HepG2 (cell line): ENCODE data around the gene S1PR3. TPM values are rescaled to one million over a fixed set of nuclear protein-coding genes. Genes with fewer than 3 reads are reported as not detected.

Source experiments
- ATAC-seq: fragments of 200-7000 bp; cut with Tn5 transposase; 3 replicates; pipeline ENCODE4 v1.9.1; 2020; ENCODE audit warnings: mild to moderate bottlenecking, moderate library complexity
- BruUV-seq: library from RNA; stranded (reverse); fragments of 400-500 nt; replicated peaks from 2 replicates; lab custom pipeline; 2021; lab: Mats Ljungman, UMichigan
- CTCF ChIA-PET: fragments of 300-600 bp; formaldehyde crosslinking; extraction: SDS; loops from one replicate; lab custom pipeline; 2021; ENCODE audit warnings: low total read pairs, inconsistent platforms, low intra/inter-chr PET ratio; lab: Yijun Ruan, JAX
- POLR2A ChIA-PET: fragments of 350-600 bp; sonication (Branson Sonifier 250); formaldehyde crosslinking; loops from one replicate; lab custom pipeline; 2020; ENCODE audit warnings: antibody characterized with exemption, inconsistent platforms; lab: Yijun Ruan, JAX
- DNase-seq: peaks from one replicate; pipeline ENCODE4 v3.0.0-alpha.2; 2015; ENCODE audit warnings: low spot score
- FAIRE-seq: peaks from 3 replicates; lab custom pipeline; 2011; peaks lifted over from hg19 to GRCh38; lab: Jason Lieb, UNC
- H2AFZ ChIP-seq: one replicate; pipeline ENCODE4 v1.6.1; 2011; ENCODE audit warnings: low read length, inconsistent platforms
- H3K27ac ChIP-seq: fragments of 300-600 bp; 3 replicates; pipeline ENCODE4 v1.8.0; 2011; ENCODE audit warnings: mixed run types, mild to moderate bottlenecking, mixed read lengths, low read length, inconsistent platforms; ENCODE audit not compliant: insufficient read depth; ENCODE audit errors: extremely low read length
- H3K27me3 ChIP-seq, 2 experiments: fragments of 200-600 bp in 1 of 2; 2 replicates in 1 of 2; 3 replicates in 1 of 2; pipeline versions ENCODE4 v1.6.0 to v1.8.0; 2011; ENCODE audit warnings: low read length in 2 of 2, mild to moderate bottlenecking in 2 of 2, moderate library complexity in 2 of 2, inconsistent platforms in 1 of 2; ENCODE audit not compliant: insufficient read depth in 2 of 2, control insufficient read depth in 1 of 2
- H3K36me3 ChIP-seq, 2 experiments: fragments of 200-600 bp in 1 of 2; replicated peaks in 1 of 2; 2 replicates in 1 of 2; 3 replicates in 1 of 2; pipeline versions ENCODE4 v1.5.1 to v1.8.0; 2011; ENCODE audit warnings: low read length in 2 of 2, inconsistent platforms in 1 of 2; ENCODE audit not compliant: insufficient read depth in 2 of 2, control insufficient read depth in 1 of 2
- H3K4me1 ChIP-seq: 2 replicates; pipeline ENCODE4 v1.5.1; 2012; ENCODE audit warnings: low read length, inconsistent platforms; ENCODE audit not compliant: insufficient read depth
- H3K4me2 ChIP-seq: 2 replicates; pipeline ENCODE4 v1.6.0; 2011; ENCODE audit warnings: low read depth, low read length, inconsistent platforms
- H3K4me3 ChIP-seq, 3 experiments: fragments of 200-600 bp in 1 of 3; sonication (generic), shearing (Covaris generic) in 1 of 3; replicated peaks in 1 of 3; 2 replicates each; pipeline ENCODE4 v1.5.1; 2011 to 2016; ENCODE audit warnings: low read length in 3 of 3, inconsistent platforms in 2 of 3, low read depth in 2 of 3, mild to moderate bottlenecking in 2 of 3, control low read depth in 1 of 3, mixed read lengths in 1 of 3; ENCODE audit not compliant: insufficient read depth in 1 of 3
- H3K79me2 ChIP-seq: one replicate; pipeline ENCODE4 v1.6.1; 2011; ENCODE audit warnings: low read length, inconsistent platforms; ENCODE audit not compliant: insufficient read depth
- H3K9ac ChIP-seq: 2 replicates; pipeline ENCODE4 v1.6.0; 2011; ENCODE audit warnings: mild to moderate bottlenecking, low read depth, low read length, inconsistent platforms; ENCODE audit not compliant: insufficient read depth
- H3K9me3 ChIP-seq: 2 replicates; pipeline ENCODE4 v1.5.1; 2012; ENCODE audit warnings: mild to moderate bottlenecking, low read length
- H4K20me1 ChIP-seq: 2 replicates; pipeline ENCODE4 v1.6.0; 2011; ENCODE audit warnings: inconsistent platforms, mild to moderate bottlenecking, low read length, moderate library complexity; ENCODE audit not compliant: insufficient read depth
- ADNP ChIP-seq: sonication (generic); formaldehyde crosslinking; IDR thresholded peaks from 2 replicates; pipeline ENCODE4 v1.4.0; 2020; ENCODE audit warnings: missing genetic modification reagents
- AKAP8 ChIP-seq: sonication (generic); formaldehyde crosslinking; IDR thresholded peaks from 2 replicates; pipeline ENCODE4 v1.5.1; 2020; ENCODE audit warnings: mild to moderate bottlenecking, missing genetic modification reagents
- CEBPB ChIP-seq: IDR thresholded peaks from 2 replicates; pipeline ENCODE4 v1.6.1; 2011; ENCODE audit warnings: low read depth, low read length, improper control_type of control experiment, borderline replicate concordance
- ESRRA ChIP-seq: sonication (generic); formaldehyde crosslinking; IDR thresholded peaks from 2 replicates; pipeline ENCODE4 v1.5.1; 2020; ENCODE audit warnings: mild to moderate bottlenecking, low read depth, missing genetic modification reagents
- HMG20A ChIP-seq: IDR thresholded peaks from 2 replicates; pipeline ENCODE4 v1.6.1; 2016; ENCODE audit warnings: borderline replicate concordance
- JARID2 ChIP-seq: sonication (generic); formaldehyde crosslinking; IDR thresholded peaks from 2 replicates; pipeline ENCODE4 v1.8.1; 2023; ENCODE audit warnings: missing genetic modification reagents, inconsistent platforms; ENCODE audit not compliant: insufficient replicate concordance
- KLF12 ChIP-seq: sonication (generic); formaldehyde crosslinking; IDR thresholded peaks from 2 replicates; pipeline ENCODE4 v1.4.0; 2020; ENCODE audit warnings: missing genetic modification reagents, borderline replicate concordance
- MAFK ChIP-seq, 2 experiments: IDR thresholded peaks in 1 of 2; conservative IDR thresholded peaks in 1 of 2; 2 replicates each; pipeline ENCODE4 v1.6.1; 2011; ENCODE audit warnings: improper control_type of control experiment in 2 of 2, low read length in 2 of 2
- NAIF1 ChIP-seq: sonication (generic); formaldehyde crosslinking; IDR thresholded peaks from 2 replicates; pipeline ENCODE4 v1.5.0; 2020; ENCODE audit warnings: mild to moderate bottlenecking, missing genetic modification reagents, borderline replicate concordance
- PHF8 ChIP-seq: sonication (generic); formaldehyde crosslinking; IDR thresholded peaks from 2 replicates; pipeline ENCODE4 v1.5.0; 2020; ENCODE audit warnings: missing genetic modification reagents
- RFXANK ChIP-seq: IDR thresholded peaks from 2 replicates; pipeline ENCODE4 v1.6.1; 2016
- SCMH1 ChIP-seq: sonication (generic); formaldehyde crosslinking; IDR thresholded peaks from 2 replicates; pipeline ENCODE4 v1.9.0; 2021; ENCODE audit warnings: missing genetic modification reagents, mild to moderate bottlenecking, borderline replicate concordance
- ZBTB3 ChIP-seq: sonication (generic); formaldehyde crosslinking; IDR thresholded peaks from 2 replicates; pipeline ENCODE4 v1.4.0; 2020; ENCODE audit warnings: low read depth, mild to moderate bottlenecking, moderate library complexity, missing genetic modification reagents, borderline replicate concordance
- ZNF253 ChIP-seq: sonication (generic); formaldehyde crosslinking; IDR thresholded peaks from 2 replicates; pipeline ENCODE4 v1.8.0; 2022; ENCODE audit warnings: mild to moderate bottlenecking, missing genetic modification reagents, borderline replicate concordance
- ZNF33A ChIP-seq: sonication (generic); formaldehyde crosslinking; IDR thresholded peaks from 2 replicates; pipeline ENCODE4 v1.5.1; 2020; ENCODE audit warnings: missing genetic modification reagents, mild to moderate bottlenecking, moderate library complexity, borderline replicate concordance
- ZSCAN29 ChIP-seq: sonication (generic); formaldehyde crosslinking; conservative IDR thresholded peaks from 2 replicates; pipeline ENCODE4 v1.4.0; 2020; ENCODE audit warnings: mild to moderate bottlenecking, missing genetic modification reagents
- ZSCAN31 ChIP-seq: sonication (generic); formaldehyde crosslinking; IDR thresholded peaks from 2 replicates; pipeline ENCODE4 v1.5.0; 2020; ENCODE audit warnings: low read depth, mild to moderate bottlenecking, missing genetic modification reagents
- WGBS: methylation state at CpG from one replicate; pipeline ENCODE4 v1.1.6; 2017; ENCODE audit warnings: low lambda C conversion rate; 5-methylcytosine and 5-hydroxymethylcytosine counted together
- in situ Hi-C: cut with HindIII; loops from 2 replicates; pipeline ENCODE4 v1.10.0; 2017; ENCODE audit warnings: low pct_unique_long_range_greater_than_20kb; ENCODE audit not compliant: extremely low pct_ligation_motif_present
- intact Hi-C: fragments of 100-400 bp; cut with micrococcal nuclease; formaldehyde crosslinking; loops from one replicate; pipeline ENCODE4 v1.10.0; 2022; ENCODE audit not compliant: unreplicated experiment
- polyA plus RNA-seq, 8 experiments: library from polyadenylated mRNA; depleted of rRNA in 3 of 8; stranded (reverse) in 7 of 8; unstranded in 1 of 8; fragments of >200 nt; fragmentation: Illumina TruSeq in 4 of 8; extraction: Trizol in 4 of 8; gene quantifications; 2 replicates each; pipeline versions ENCODE4 v1.2.1 to v1.2.3, GENCODE V29; 2011 to 2016; ENCODE audit warnings: low read depth in 4 of 8, missing spikeins in 1 of 8, mixed read lengths in 1 of 8; ENCODE audit not compliant: insufficient read depth in 1 of 8
- total RNA-seq, 5 experiments: library from RNA; depleted of rRNA; stranded (reverse); fragments of >200 nt; fragmentation: Illumina TruSeq; extraction: Trizol; gene quantifications; 2 replicates each; pipeline ENCODE4 v1.2.3, GENCODE V29; 2016; ENCODE audit warnings: low read depth in 1 of 5
- TF ChIP-seq, protein P1 (sequence below): sonication (generic); formaldehyde crosslinking; IDR thresholded peaks from 2 replicates; pipeline ENCODE4 v1.5.0; 2020; ENCODE audit warnings: missing genetic modification reagents
- TF ChIP-seq, protein P2 (sequence below): sonication (generic); formaldehyde crosslinking; IDR thresholded peaks from 2 replicates; pipeline ENCODE4 v1.4.0; 2020; ENCODE audit warnings: mild to moderate bottlenecking, missing genetic modification reagents
- TF ChIP-seq, protein P3 (sequence below): sonication (generic); formaldehyde crosslinking; IDR thresholded peaks from 2 replicates; pipeline ENCODE4 v1.4.0; 2020; ENCODE audit warnings: missing genetic modification reagents

S1PR3 gene
- total and polyA plus RNA-seq, 2 of the 13 experiments (the other 11 are each of a cell fraction or from before 2014, with no cell fraction given): 0.02 TPM; not detected in 1

DNA sequence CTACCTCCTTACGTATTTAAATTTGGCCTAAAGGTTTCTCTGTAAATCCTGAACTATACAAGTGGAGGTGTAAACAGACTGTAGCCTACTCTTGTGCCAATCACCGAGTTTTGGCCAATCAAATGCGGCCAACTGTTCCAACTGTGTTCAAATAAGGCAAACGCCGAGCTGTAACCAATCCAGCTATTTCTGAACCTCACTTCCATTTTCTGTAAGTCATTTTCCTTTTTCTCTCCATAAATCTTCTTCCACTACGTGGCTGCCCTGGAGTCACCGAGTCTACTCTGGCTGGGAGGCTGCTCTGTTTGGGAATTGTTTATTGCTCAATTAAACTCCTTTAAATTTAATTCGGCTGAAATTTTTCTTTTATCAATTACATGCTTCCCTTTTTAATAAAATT is 58.4 kb downstream of the S1PR3 start (continued):
- TF ChIP-seq MAFK (conservative IDR thresholded peaks at IDR 0.05 in 1 of 2, IDR thresholded peaks at IDR 0.05 in 1 of 2; ENCODE audit: low read length in 2 of 2): no peak
- no peak for TF ChIP-seq AKAP8 (CRISPR knock-in tag)
- no peak for TF ChIP-seq ZSCAN29
- no peak for TF ChIP-seq NAIF1 (CRISPR knock-in tag)
- no peak for TF ChIP-seq JARID2
- no peak for TF ChIP-seq ZNF253
- no peak for TF ChIP-seq HMG20A (CRISPR knock-in tag)
- TF ChIP-seq ZSCAN31 (CRISPR knock-in tag): no peak
- TF ChIP-seq ZBTB3 (CRISPR knock-in tag): no peak
- no peak for TF ChIP-seq RFXANK (CRISPR knock-in tag)
- no peak for TF ChIP-seq CEBPB
- TF ChIP-seq ZNF33A (CRISPR knock-in tag): no peak
- TF ChIP-seq, protein P1, sequence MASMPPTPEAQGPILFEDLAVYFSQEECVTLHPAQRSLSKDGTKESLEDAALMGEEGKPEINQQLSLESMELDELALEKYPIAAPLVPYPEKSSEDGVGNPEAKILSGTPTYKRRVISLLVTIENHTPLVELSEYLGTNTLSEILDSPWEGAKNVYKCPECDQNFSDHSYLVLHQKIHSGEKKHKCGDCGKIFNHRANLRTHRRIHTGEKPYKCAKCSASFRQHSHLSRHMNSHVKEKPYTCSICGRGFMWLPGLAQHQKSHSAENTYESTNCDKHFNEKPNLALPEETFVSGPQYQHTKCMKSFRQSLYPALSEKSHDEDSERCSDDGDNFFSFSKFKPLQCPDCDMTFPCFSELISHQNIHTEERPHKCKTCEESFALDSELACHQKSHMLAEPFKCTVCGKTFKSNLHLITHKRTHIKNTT (CRISPR knock-in tag): no peak
- no peak for TF ChIP-seq PHF8 (CRISPR knock-in tag)

DNA sequence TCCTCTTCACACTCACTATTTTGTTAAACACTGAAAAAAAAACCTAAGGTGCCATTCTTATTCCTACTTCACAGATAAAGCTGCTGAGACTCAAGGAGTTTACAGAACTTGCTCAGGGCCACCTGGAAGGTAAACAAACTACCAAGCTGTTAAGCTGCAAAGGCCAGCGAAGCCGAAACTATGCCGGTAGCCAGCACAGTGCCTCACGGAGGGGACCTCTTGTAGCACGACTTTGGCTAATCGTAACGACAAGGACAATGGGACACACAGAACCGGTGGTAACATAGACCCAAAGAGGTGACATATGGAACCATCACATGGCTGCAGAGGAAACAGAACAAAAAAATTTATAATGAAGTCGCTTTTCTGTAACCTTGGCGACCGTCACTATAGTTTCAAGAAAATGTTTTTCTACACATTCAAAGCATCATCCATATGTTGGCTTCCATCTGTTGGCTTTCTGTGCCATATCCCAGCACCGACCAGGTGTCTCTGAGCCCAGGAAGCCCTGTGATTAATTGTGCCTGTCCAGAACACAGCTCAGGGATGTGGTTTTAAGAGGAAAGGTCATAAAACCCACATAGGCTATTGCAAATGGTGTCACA is 60.3 kb downstream of the S1PR3 start:
- no peaks in the 10 kb centered on the region for H3K9me3 ChIP-seq
- no peak overlapping the region for H2AFZ ChIP-seq
- whole genome bisulfite sequencing: 49% methylated on average over 12 of the region's 12 CpGs
- no peaks in the 10 kb centered on the region for H3K36me3 ChIP-seq
- FAIRE-seq (no peak), ATAC-seq (no peak), DNase-seq (no peak)
- no peak overlapping the region for H3K9ac ChIP-seq
- no TSS peak for BruUV-seq
- ChIA-PET CTCF (no interaction called here), POLR2A (no interaction called here)
- in situ Hi-C loops (no loop called here), intact Hi-C loops (no loop called here)
- no peak overlapping the region for H3K27ac ChIP-seq
- no peaks in the 10 kb centered on the region for H3K27me3 ChIP-seq
- no peaks in the 10 kb centered on the region for H4K20me1 ChIP-seq
- H3K4me3 ChIP-seq: no peak overlapping the region
- no peak overlapping the region for H3K4me2 ChIP-seq
- H3K4me1 ChIP-seq: no peaks in the 10 kb centered on the region
- no peaks in the 10 kb centered on the region for H3K79me2 ChIP-seq
- TF ChIP-seq SCMH1: no peak
- TF ChIP-seq, protein P2, sequence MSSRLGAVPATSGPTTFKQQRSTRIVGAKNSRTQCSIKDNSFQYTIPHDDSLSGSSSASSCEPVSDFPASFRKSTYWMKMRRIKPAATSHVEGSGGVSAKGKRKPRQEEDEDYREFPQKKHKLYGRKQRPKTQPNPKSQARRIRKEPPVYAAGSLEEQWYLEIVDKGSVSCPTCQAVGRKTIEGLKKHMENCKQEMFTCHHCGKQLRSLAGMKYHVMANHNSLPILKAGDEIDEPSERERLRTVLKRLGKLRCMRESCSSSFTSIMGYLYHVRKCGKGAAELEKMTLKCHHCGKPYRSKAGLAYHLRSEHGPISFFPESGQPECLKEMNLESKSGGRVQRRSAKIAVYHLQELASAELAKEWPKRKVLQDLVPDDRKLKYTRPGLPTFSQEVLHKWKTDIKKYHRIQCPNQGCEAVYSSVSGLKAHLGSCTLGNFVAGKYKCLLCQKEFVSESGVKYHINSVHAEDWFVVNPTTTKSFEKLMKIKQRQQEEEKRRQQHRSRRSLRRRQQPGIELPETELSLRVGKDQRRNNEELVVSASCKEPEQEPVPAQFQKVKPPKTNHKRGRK: no peak
- no peak for TF ChIP-seq KLF12
- no peak for TF ChIP-seq ESRRA (CRISPR knock-in tag)
- no peak for TF ChIP-seq ADNP (CRISPR knock-in tag)
- TF ChIP-seq, protein P3, sequence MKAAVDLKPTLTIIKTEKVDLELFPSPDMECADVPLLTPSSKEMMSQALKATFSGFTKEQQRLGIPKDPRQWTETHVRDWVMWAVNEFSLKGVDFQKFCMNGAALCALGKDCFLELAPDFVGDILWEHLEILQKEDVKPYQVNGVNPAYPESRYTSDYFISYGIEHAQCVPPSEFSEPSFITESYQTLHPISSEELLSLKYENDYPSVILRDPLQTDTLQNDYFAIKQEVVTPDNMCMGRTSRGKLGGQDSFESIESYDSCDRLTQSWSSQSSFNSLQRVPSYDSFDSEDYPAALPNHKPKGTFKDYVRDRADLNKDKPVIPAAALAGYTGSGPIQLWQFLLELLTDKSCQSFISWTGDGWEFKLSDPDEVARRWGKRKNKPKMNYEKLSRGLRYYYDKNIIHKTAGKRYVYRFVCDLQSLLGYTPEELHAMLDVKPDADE (CRISPR knock-in tag): no peak
